GM18526 (cell line): ENCODE measurements around the gene ZNF628.

Experiments used
- POLR2A ChIP-seq: IDR thresholded peaks from 3 replicates; pipeline ENCODE4 v1.6.1; 2011; ENCODE audit not compliant: insufficient read length; ENCODE audit errors: extremely low read depth

ZNF628 gene

DNA sequence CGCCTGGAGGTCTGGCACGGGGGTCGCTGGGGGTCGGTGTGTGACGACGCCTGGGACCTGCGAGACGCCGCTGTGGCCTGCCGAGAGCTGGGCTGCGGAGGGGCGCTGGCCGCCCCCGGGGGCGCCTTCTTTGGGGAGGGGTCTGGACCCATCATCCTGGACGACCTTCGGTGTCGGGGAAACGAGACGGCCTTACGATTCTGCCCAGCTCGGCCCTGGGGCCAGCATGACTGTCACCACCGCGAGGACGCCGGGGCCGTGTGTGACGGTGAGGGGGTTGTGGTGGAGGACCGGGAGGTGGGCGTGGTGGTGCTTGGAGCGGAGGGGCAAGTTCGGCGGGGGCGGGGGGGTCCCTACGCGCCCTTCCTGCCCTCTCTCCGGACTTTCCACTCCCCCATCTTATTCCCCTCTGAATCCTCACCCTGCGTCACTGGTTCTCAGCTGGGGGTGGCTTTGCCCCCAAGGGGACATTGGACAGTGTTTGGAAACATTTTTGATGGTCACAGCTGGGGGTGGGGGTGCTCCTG, 17.3 kb downstream of the ZNF628 start:
- no peak for TF ChIP-seq POLR2A

DNA sequence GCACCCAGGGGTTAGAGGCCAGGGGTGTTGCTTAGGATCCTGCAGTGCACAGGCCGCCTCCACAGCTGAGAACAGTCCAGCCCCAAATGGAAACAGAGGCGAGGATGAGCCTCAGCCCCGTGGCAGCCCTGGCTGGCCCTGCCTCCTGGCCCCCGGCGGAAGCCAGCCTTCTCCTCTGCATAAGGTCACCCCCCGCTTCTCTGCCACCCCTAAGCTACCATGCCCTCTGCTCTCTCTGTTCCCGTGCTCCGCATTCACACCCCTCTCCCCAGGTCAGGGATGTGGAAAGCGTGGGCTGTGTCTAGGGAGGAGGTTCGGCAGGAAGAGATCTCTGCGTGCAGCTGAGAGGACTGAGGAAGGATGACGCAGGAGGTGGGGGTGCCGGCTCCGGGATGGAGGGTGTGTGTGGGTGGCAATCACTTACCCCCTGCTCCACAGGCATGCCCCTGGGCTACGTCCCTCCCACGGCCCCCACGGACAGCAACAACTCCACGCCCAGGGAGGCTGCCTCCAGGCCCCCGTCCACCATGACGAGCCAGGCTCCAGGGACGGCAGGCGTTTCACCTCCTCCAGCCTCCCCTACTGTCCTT, 17.9 kb downstream of the ZNF628 start:
- no peak for TF ChIP-seq POLR2A

DNA sequence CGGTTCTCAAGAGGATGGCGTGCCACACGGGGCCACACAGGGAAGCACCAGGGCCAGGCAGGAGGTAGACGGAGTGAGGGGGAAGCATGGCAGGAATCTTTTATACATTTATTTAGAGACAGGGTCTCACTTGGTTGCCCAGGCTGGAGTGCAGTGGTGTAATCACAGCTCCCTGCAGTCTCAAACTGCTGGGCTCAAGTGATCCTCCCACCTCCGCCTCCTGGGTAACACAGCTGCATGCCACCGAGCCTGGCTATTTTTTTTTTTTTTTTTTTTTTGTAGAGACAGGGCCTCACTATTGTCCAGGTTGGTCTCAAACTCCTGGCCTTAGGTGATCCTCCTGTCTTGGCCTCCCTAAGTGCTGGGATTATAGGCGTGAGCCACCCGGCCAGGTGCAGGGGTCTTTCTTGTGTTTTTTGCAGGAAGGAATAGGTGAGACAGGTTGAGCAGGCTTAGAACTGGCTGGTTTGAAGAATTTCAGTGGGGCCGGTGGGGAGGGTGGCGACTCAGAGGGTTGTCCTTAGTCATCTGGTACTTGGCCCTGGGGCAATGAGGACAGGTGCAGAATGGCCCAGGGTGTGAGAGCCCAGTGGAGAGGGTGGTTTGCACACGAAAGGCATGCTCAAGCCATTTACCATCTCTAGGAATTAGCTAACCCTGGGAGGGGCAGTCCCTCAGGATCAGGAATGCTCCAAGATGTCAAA, 19.4 kb downstream of the ZNF628 start:
- TF ChIP-seq POLR2A = no peak

DNA sequence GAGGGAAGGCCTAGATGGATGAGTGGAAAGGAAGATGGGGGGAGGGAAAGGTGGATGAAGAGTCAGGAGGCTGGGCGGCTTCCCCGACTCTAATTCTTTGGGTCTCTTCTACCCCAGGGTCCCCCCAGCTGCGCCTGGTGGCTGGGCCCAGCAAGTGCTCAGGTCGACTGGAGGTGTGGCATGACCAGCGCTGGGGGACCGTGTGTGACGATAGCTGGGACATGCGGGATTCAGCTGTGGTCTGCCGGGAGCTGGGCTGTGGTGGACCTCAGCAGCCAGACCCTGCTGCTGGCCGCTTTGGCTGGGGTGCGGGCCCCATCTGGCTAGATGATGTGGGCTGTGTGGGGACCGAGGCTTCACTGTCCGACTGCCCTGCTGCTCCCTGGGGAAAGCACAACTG, 21.3 kb downstream of the ZNF628 start:
- no peak for TF ChIP-seq POLR2A

DNA sequence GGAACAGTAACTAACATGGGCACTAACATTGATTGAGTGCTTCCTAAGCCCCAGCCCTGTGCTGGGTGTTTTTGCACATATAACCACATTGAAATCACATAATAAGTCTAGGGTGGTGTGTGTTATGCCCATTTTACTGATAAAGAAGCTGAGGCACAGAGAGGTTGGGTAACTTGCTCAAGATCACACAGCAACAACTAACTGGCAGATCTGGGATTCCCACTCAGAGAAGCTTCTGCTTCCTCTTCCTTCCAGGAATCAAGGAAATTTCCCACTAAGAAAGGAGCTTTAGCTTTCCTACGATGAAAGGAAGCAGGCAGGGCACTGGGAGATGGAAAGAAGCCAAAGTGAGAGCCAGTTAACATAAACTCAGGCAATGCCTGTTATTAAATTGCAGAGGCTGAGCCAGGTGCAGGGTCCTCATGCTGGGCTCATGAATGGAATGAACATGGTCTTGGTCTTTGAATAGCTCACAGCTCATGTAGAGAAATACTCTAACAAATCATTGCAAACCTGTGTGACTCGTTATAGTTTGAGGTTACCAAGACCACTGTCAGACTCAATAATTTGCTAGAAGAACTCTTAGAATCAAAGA, 21.9 kb downstream of the ZNF628 start:
- TF ChIP-seq POLR2A = no peak

DNA sequence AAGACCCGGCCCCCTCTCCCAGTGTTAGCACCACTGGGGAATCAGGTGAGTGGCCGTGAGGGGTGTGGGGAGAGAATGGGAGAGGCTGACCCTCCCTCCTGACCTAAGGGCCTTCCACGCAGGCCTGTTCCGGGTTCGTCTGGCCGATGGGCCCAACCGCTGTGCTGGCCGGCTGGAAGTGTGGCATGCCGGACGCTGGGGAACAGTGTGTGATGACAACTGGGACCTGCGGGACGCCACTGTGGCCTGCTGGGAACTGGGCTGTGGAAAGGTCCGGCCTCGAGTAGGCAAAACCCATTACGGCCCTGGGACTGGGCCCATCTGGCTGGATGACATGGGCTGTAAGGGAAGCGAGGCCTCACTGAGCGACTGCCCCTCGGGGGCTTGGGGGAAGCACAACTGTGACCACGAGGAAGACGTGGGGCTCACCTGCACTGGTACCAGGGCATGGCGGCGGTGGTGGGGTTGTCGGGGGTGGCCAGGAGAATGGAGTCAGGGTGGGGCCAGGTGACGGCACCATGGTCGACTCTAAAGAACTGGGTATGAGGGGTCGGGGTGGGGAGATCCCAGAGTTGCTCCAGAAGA, 24.0 kb downstream of the ZNF628 start:
- TF ChIP-seq POLR2A = no peak

DNA sequence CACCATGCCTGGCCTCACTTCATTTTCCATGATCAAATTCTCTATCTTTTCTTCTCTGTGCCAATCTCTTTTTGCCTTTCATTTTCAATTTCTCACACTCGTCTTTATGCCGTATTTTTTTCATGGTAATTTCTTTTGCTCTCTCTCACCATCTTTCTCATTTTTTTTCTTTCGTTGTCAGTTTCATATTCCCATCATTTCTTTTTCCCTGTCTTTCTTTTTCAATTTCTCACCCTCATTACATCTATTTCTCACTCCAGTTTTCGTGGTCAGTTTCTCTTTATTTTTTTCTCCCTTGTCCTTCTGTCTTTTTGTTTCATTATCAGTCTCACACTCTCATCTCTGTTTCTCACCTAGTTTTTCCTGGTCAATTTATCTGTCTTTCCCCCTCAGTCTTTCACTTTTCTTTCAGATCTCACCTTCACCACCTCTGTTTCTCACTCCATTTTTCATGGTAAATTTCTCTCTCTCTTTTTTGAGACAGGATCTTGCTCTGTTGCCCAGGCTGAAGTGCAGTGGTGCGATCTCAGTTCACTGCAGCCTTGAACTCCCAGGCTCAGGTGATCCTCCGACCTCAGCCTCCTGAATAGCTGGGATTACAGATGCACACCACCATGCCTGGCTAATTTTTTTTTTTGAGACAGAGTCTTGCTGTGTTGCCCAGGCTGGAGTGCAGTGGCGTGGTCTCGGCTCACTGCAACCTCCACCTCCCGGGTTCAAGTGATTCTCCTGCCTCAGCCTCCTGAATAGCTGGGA, 26.0 kb downstream of the ZNF628 start:
- TF ChIP-seq POLR2A = no peak

DNA sequence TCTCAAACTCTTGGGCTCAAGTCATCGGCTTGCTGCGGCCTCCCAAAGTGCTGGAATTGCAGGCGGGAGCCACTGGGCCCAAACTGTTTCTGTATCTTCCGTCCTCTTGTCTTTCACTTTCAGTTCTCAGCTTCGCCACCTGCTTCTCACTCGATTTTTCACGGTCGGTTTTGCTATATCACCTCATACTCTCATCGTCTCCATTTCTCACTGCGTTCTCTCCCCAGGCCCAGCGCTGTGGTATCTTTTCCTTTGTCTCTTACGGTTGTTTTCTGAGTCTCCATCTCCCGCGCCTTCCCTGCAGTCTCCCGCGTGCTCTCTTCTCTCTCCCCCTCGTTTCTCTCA, 26.7 kb downstream of the ZNF628 start:
- no peak for TF ChIP-seq POLR2A

DNA sequence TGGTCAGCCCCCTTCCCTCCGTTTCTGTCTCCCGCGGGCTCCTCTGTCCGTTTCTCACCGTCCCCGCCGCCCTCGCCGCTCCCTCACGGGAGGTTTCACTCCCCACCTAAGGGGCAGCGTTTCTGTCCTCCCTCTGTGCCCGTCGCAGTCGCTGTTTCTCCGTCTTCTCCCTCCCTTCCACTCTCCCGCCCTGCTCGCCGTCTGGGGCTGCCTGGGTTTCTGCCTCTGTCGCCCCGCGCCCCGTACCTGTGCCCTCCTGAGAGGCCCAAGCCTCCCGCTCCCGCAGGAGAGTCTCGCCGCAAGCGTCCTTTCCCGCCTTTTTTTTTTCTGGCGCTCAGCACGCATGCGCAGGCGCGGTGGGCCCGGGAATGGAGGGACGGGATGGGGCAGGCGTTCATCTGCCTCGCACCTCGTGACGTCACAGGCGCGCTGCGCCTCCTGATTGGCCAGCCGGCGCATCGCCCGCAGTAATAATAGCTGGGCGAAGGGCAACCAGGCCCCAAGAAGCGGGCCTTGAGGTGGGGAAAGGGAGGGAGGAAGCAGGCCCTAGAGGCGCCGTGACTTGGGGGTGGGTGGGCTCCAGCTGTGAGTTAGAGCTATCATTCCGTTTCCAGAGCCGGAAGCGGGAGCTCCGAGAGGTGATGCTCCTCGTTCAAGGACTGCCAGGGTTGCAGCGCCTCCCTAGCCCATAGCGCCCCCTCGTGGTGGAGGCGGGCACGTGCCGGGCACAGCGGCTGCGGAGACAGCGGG, 27.3 kb downstream of the ZNF628 start:
- TF ChIP-seq POLR2A = no peak

DNA sequence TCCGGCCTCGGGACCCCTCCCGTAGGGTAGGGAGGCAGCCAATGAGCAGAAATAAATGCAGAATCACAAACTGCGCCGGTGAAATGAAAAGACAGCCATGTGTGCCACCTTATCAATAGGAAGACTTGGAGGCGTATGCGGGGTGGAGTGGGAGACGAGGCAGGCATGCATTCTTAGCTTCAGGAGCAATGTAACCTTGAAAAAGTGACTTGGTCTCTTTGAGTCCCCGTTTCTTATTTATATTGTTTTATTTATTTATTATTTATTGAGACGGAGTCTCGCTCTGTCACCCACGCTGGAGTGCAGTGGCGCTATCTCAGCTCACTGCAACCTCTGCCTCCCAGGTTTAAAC, 27.8 kb downstream of the ZNF628 start:
- no peak for TF ChIP-seq POLR2A

DNA sequence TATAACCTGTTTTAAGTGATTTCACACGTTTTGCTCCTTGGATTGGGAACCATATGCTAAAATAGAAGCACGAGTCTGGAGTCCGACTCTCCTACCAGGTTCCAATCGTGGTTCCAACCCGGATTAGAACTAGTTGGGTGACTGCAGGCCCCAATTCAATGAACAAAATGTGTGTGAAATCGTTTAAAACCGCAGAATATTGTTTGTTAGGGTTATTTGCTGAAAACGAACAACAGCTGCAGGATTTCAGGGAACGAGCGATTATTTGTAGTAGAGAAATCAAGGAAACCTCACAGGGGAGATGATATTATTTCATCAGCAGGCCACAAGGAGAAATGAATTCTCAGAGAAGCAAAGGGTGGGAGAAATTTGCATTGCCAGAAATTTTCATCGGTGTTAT, 28.6 kb downstream of the ZNF628 start:
- TF ChIP-seq POLR2A = no peak

DNA sequence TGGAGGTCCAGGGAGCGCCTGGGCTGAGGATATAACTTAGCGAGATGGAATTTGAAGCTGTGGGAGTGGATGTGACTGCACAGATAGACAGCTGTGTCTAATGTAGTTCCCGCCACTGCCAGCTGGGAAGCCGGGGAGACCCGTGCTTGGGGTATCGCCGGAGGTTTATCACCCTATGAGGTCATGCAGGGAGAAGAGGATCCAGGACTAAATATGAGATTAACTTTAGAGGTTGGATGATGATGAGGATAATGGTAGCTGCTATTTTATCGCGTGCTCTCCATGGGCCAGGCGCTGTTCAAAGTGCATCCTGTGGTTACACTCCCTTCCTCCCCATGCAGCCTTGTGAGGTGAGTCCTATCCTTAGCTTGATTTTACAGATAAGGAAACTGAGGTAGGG, 31.7 kb downstream of the ZNF628 start:
- no peak for TF ChIP-seq POLR2A

DNA sequence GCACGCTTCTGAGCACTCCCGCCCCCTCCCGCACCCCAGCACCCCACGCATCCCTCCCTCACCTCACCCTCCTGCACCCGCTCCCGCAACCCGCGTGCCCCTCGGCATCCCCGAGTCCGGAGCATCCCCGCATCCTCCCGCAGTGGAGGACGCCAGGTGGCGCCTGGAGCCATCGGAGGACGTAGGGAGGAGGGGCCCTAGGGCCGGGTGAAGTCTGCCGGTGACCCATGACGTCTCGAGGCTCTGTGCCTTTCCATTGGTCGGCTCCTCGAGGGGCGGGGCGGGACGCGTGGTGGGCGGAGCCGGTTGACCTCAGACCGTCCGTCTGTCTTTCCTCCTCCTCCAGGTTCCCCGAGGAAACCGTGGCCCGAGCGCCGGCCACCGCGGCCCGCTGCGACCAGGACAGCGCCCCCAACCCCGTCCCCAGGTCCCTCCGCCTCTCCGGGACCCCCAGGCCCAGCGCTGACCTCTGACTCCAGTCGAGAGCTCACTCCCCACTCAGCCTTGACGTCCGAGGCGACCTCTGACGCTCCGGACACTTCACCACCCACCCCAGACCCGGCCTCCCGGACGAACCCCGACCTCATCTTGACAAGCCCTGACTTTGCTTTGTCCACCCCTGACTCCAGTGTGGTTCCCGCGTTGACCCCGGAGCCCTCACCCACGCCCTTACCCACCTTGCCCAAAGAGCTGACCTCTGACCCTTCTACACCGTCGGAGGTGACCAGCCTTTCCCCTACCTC, 40.6 kb downstream of the ZNF628 start:
- peak; percentile 35 for TF ChIP-seq POLR2A
